ENCODE data around the gene VOPP1.
"Not testable (repeated sequence)": the region's sequence is repeated elsewhere in the genome, so short reads cannot be mapped to it uniquely, and the experiment has no call there.

Gene VOPP1

GRCh38 chr7:55527307-55527706 lies 45.0 kb downstream of the VOPP1 start:
- no peak for DNase-seq

- peak; percentile 60 for DNase-seq
Observed at GRCh38 chr7:55526770-55527169, 45.5 kb downstream of the VOPP1 start.

- DNase-seq: peak; percentile 45
Observed at GRCh38 chr7:55526329-55526728, 46.0 kb downstream of the VOPP1 start.

GRCh38 chr7:55524558-55525310 lies 47.6 kb downstream of the VOPP1 start:
- DNase-seq: no peak

- no peak for DNase-seq
Observed at GRCh38 chr7:55523366-55523765, 48.9 kb downstream of the VOPP1 start.

- no peak for DNase-seq
Observed at GRCh38 chr7:55521917-55522902, 50.1 kb downstream of the VOPP1 start.

GRCh38 chr7:55521512-55521911 lies 50.8 kb downstream of the VOPP1 start:
- DNase-seq: no peak

- DNase-seq: peak; percentile 17
Observed at GRCh38 chr7:55520426-55521140, 51.7 kb downstream of the VOPP1 start.

GRCh38 chr7:55518836-55519235 lies 53.5 kb downstream of the VOPP1 start:
- no peak for DNase-seq

- no peak for DNase-seq
Observed at GRCh38 chr7:55517936-55518689, 54.2 kb downstream of the VOPP1 start.

- no peak for DNase-seq
Observed at GRCh38 chr7:55517191-55517633, 55.1 kb downstream of the VOPP1 start.

- DNase-seq: no peak
Observed at GRCh38 chr7:55516409-55516808, 55.9 kb downstream of the VOPP1 start.

- DNase-seq: peak; percentile 19
Observed at GRCh38 chr7:55515569-55516279, 56.6 kb downstream of the VOPP1 start.

- DNase-seq: no peak
Observed at GRCh38 chr7:55514546-55515265, 57.6 kb downstream of the VOPP1 start.

GRCh38 chr7:55513868-55514267 lies 58.4 kb downstream of the VOPP1 start:
- DNase-seq: no peak

GRCh38 chr7:55512635-55513191 lies 59.6 kb downstream of the VOPP1 start:
- no peak for DNase-seq

- DNase-seq: no peak
Observed at GRCh38 chr7:55510621-55511020, 61.7 kb downstream of the VOPP1 start.

- not testable (repeated sequence) for DNase-seq
Observed at GRCh38 chr7:55510206-55510605, 62.1 kb downstream of the VOPP1 start.

GRCh38 chr7:55509322-55509721 lies 63.0 kb downstream of the VOPP1 start:
- DNase-seq: no peak

- DNase-seq: no peak
Observed at GRCh38 chr7:55508221-55509011, 63.9 kb downstream of the VOPP1 start.
